CD4-positive, alpha-beta T cell (primary cell): Measurements from ENCODE around the gene C22orf31. TPM values are rescaled to one million over a fixed set of nuclear protein-coding genes. Genes with fewer than 3 reads are reported as not detected.

Experiments
- ATAC-seq: fragments of 200-7000 bp; cut with Tn5 transposase; one replicate; pipeline ENCODE4 v1.10.0; 2022; ENCODE audit warnings: mild to moderate bottlenecking; ENCODE audit not compliant: poor library complexity
- CTCF ChIA-PET: fragments of 350-600 bp; sonication (Branson Sonifier 250); formaldehyde crosslinking; loops from one replicate; lab custom pipeline; 2021; ENCODE audit warnings: antibody characterized with exemption, inconsistent platforms; lab: Charles Lee
- POLR2A ChIA-PET: fragments of 350-600 bp; sonication (Branson Sonifier 250); formaldehyde crosslinking; loops from one replicate; lab custom pipeline; 2021; ENCODE audit warnings: antibody characterized with exemption, inconsistent platforms; lab: Charles Lee
- DNase-seq, 14 experiments: peaks; one replicate each; pipeline ENCODE4 v3.0.0-alpha.2; 2013 to 2020; ENCODE audit warnings: mixed read lengths in 2 of 14
- H3K27ac ChIP-seq, 2 donors: one replicate each; pipeline versions ENCODE4 v1.5.1 to v1.7.0; 2013; ENCODE audit warnings: low read length in 2 of 2, low read depth in 1 of 2, mild to moderate bottlenecking in 1 of 2
- H3K27me3 ChIP-seq, 2 experiments: 1 replicate in 1 of 2; 2 replicates in 1 of 2; pipeline versions ENCODE4 v1.6.1 to v1.7.0; 2013; ENCODE audit warnings: low read length in 2 of 2, control low read depth in 1 of 2, mild to moderate bottlenecking in 1 of 2, moderate library complexity in 1 of 2; ENCODE audit not compliant: insufficient read depth in 2 of 2, control insufficient read depth in 1 of 2
- H3K36me3 ChIP-seq: one replicate; pipeline ENCODE4 v1.6.1; 2013; ENCODE audit warnings: low read length, control low read depth; ENCODE audit not compliant: insufficient read depth
- H3K4me1 ChIP-seq: one replicate; pipeline ENCODE4 v1.6.1; 2013; ENCODE audit warnings: low read length, control low read depth; ENCODE audit not compliant: insufficient read depth
- H3K4me3 ChIP-seq: one replicate; pipeline ENCODE4 v1.5.1; 2013; ENCODE audit warnings: mild to moderate bottlenecking, low read length, moderate library complexity
- H3K9me3 ChIP-seq, 2 experiments: 1 replicate in 1 of 2; 2 replicates in 1 of 2; pipeline versions ENCODE4 v1.6.1 to v1.7.0; 2013; ENCODE audit warnings: low read length in 2 of 2, mild to moderate bottlenecking in 2 of 2, control low read depth in 1 of 2, moderate library complexity in 1 of 2; ENCODE audit not compliant: control insufficient read depth in 1 of 2, insufficient read depth in 1 of 2
- H3K27ac Mint-ChIP-seq: one replicate; pipeline ENCODE4 v1.8.0; 2020; ENCODE audit warnings: mixed read lengths
- H3K27me3 Mint-ChIP-seq: one replicate; pipeline ENCODE4 v1.8.0; 2021; ENCODE audit warnings: mixed read lengths
- H3K36me3 Mint-ChIP-seq: one replicate; pipeline ENCODE4 v1.8.0; 2021; ENCODE audit warnings: low read depth, mixed read lengths
- H3K4me1 Mint-ChIP-seq: one replicate; pipeline ENCODE4 v1.8.0; 2021; ENCODE audit warnings: low read depth, mixed read lengths
- H3K4me3 Mint-ChIP-seq: one replicate; pipeline ENCODE4 v1.8.0; 2020; ENCODE audit warnings: mild to moderate bottlenecking, mixed read lengths
- H3K9me3 Mint-ChIP-seq: one replicate; pipeline ENCODE4 v1.8.0; 2020; ENCODE audit warnings: mixed read lengths
- CTCF ChIP-seq: fragments of 200-600 bp; IDR thresholded peaks from one replicate; pipeline ENCODE4 v1.8.0; 2022; ENCODE audit warnings: antibody characterized with exemption, mild to moderate bottlenecking
- intact Hi-C, 2 experiments: fragments of 100-400 bp; cut with DNase I in 1 of 2; cut with micrococcal nuclease in 1 of 2; formaldehyde crosslinking; loops; one replicate each; pipeline versions ENCODE4 v1.15.1 to v1.9.0; 2023 to 2025; cut with DNase I, micrococcal nuclease
- total RNA-seq, 174 experiments: library from RNA in 2 of 174; stranded (reverse) in 2 of 174; gene quantifications; one replicate each; pipeline ENCODE4 v1.2.3 and lab custom pipeline; 2021 to 2026

Gene C22orf31
- total RNA-seq, 2 experiments from 2014 or later, result not detected

- ATAC-seq, result no peak
- no peak for TF ChIP-seq CTCF
- Histone ChIP-seq H3K36me3 (no peaks in the 10 kb centered on the region), H3K27ac (no peak overlapping the region), H3K27me3 (peaks cover 0 to 9% of the 10 kb centered on the region in 2 experiments), H3K9me3 (no peaks in the 10 kb centered on the region), H3K4me1 (peaks cover 3% of the 10 kb centered on the region), H3K4me3 (no peak overlapping the region)
- Mint-ChIP-seq H3K36me3 (no peaks in the 10 kb centered on the region), H3K27ac (no peak overlapping the region), H3K4me3 (no peak overlapping the region), H3K4me1 (no peaks in the 10 kb centered on the region), H3K9me3 (peaks cover 2% of the 10 kb centered on the region), H3K27me3 (peaks cover 37% of the 10 kb centered on the region)
- intact Hi-C loops, result no loop called here
- DNase-seq, result no peak
- CTCF ChIA-PET, result no interaction called here
- POLR2A ChIA-PET, result no interaction called here
Observed at GRCh38 chr22:29014293-29014692, 47.3 kb downstream of the C22orf31 start.

GRCh38 chr22:29012952-29013351 lies 48.7 kb downstream of the C22orf31 start:
- Histone ChIP-seq H3K4me1 (peaks cover 3% of the 10 kb centered on the region), H3K9me3 (no peaks in the 10 kb centered on the region), H3K4me3 (no peak overlapping the region), H3K36me3 (no peaks in the 10 kb centered on the region), H3K27me3 (peaks cover 0 to 4% of the 10 kb centered on the region in 2 experiments), H3K27ac (no peak overlapping the region)
- ChIA-PET POLR2A (no interaction called here), CTCF (no interaction called here)
- H3K9me3 Mint-ChIP-seq, result peaks cover under 1% of the 10 kb centered on the region
- H3K4me3 Mint-ChIP-seq, result no peak overlapping the region
- no peak overlapping the region for H3K27ac Mint-ChIP-seq
- no peak for DNase-seq
- ATAC-seq, result no peak
- no peaks in the 10 kb centered on the region for H3K4me1 Mint-ChIP-seq
- TF ChIP-seq CTCF, result no peak
- peaks cover 35% of the 10 kb centered on the region for H3K27me3 Mint-ChIP-seq
- intact Hi-C loops, result no loop called here
- no peaks in the 10 kb centered on the region for H3K36me3 Mint-ChIP-seq

DNA sequence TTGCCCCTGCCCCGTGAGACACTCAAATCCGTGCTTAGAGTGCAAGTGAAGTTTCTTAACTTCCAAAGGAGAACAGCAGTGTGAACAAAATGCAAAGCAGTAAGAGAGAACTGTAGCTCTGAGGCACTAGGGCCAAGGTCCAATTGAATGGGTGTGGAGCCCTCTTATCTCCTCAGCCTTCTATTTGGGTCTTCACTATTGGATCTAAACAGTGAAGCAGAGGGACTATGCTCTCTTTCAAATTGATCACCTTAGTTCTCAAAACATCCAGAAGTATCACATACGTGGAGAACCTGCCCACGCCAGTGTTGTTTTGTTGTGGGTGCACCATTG lies 49.6 kb downstream of the C22orf31 start:
- ATAC-seq (no peak), DNase-seq (no peak)
- peaks cover 27% of the 10 kb centered on the region for H3K27me3 Mint-ChIP-seq
- H3K4me1 Mint-ChIP-seq, result no peaks in the 10 kb centered on the region
- ChIA-PET CTCF (interaction anchor here (0.5 kb wide), 1 partner anchor 28 kb away, joined by 3 read pairs; no protein-coding TSS in a partner anchor), POLR2A (no interaction called here)
- Histone ChIP-seq H3K27me3 (peaks cover 0 to 4% of the 10 kb centered on the region in 2 experiments), H3K4me3 (no peak overlapping the region), H3K4me1 (peaks cover 3% of the 10 kb centered on the region), H3K27ac (no peak overlapping the region), H3K36me3 (no peaks in the 10 kb centered on the region), H3K9me3 (no peaks in the 10 kb centered on the region)
- H3K4me3 Mint-ChIP-seq, result no peak overlapping the region
- H3K9me3 Mint-ChIP-seq, result no peaks in the 10 kb centered on the region
- intact Hi-C loops, result no loop called here
- no peak overlapping the region for H3K27ac Mint-ChIP-seq
- no peak for TF ChIP-seq CTCF
- no peaks in the 10 kb centered on the region for H3K36me3 Mint-ChIP-seq
